Measurements from ENCODE around the gene WDR44. TPM values are rescaled to one million over a fixed set of nuclear protein-coding genes. Genes with fewer than 3 reads are reported as not detected.

Gene WDR44
- total and polyA plus RNA-seq, 2 of the 13 experiments (the other 11 are each of a cell fraction or from before 2014, with no cell fraction given): 2.2 to 4.3 TPM

DNA sequence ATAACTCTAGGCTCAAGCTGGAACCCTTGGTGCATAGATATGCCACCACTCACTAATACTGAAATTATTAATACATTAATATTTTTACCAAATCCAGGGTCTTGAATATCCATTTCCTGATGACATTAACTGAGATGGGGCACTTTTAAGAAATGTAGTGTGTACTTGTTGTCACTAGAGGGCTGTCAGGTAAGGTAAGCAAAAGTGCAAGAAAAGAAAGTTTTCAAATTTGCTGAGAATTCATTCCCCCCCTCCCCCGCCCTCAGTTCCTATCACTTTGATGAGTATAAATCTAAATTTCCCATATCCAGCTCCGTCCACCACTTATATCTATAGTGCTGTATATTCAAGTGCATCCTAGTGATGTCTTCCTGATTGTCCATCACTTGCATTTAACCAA, 20.5 kb upstream of the WDR44 start (continued):
- no peak for TF ChIP-seq MEIS2 (CRISPR knock-in tag; IDR thresholded peaks at IDR 0.05)
- TF ChIP-seq SOX13 (IDR thresholded peaks at IDR 0.05): no peak
- no peak for TF ChIP-seq SOX13 (CRISPR knock-in tag; conservative IDR thresholded peaks at IDR 0.05 in 1 of 2, IDR thresholded peaks at IDR 0.05 in 1 of 2)
- no peak for TF ChIP-seq GMEB1 (CRISPR knock-in tag; IDR thresholded peaks at IDR 0.05; ENCODE audit: borderline replicate concordance)
- TF ChIP-seq, protein P1, sequence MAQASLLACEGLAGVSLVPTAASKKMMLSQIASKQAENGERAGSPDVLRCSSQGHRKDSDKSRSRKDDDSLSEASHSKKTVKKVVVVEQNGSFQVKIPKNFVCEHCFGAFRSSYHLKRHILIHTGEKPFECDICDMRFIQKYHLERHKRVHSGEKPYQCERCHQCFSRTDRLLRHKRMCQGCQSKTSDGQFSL (CRISPR knock-in tag; IDR thresholded peaks at IDR 0.05): no peak
- TF ChIP-seq NR2F2 (IDR thresholded peaks at IDR 0.05; ENCODE audit: borderline replicate concordance, low read depth): no peak
- TF ChIP-seq RFXAP (CRISPR knock-in tag; IDR thresholded peaks at IDR 0.05; ENCODE audit: borderline replicate concordance): no peak
- no peak for TF ChIP-seq GFI1 (CRISPR knock-in tag; IDR thresholded peaks at IDR 0.05; ENCODE audit: borderline replicate concordance)
- no peak for TF ChIP-seq SMARCE1 (IDR thresholded peaks at IDR 0.05; ENCODE audit: borderline replicate concordance)
- TF ChIP-seq, protein P2, sequence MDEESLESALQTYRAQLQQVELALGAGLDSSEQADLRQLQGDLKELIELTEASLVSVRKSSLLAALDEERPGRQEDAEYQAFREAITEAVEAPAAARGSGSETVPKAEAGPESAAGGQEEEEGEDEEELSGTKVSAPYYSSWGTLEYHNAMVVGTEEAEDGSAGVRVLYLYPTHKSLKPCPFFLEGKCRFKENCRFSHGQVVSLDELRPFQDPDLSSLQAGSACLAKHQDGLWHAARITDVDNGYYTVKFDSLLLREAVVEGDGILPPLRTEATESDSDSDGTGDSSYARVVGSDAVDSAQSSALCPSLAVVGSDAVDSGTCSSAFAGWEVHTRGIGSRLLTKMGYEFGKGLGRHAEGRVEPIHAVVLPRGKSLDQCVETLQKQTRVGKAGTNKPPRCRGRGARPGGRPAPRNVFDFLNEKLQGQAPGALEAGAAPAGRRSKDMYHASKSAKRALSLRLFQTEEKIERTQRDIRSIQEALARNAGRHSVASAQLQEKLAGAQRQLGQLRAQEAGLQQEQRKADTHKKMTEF (CRISPR knock-in tag; IDR thresholded peaks at IDR 0.05): no peak

- no peak for ATAC-seq
- Histone ChIP-seq H3K4me2 (ENCODE audit: low read depth, low read length) (no peak overlapping the region), H4K20me1 (ENCODE audit: insufficient read depth, low read length) (no peaks in the 10 kb centered on the region), H2AFZ (ENCODE audit: low read length) (no peak overlapping the region), H3K9ac (ENCODE audit: insufficient read depth, low read depth, low read length) (no peak overlapping the region), H3K27me3 (ENCODE audit: control insufficient read depth in 1 of 2, insufficient read depth in 2 of 2, low read length in 2 of 2) (no peaks in the 10 kb centered on the region), H3K36me3 (replicated peaks in 1 of 2; ENCODE audit: control insufficient read depth in 1 of 2, insufficient read depth in 2 of 2, low read length in 2 of 2) (no peaks in the 10 kb centered on the region), H3K4me3 (replicated peaks in 1 of 3; ENCODE audit: insufficient read depth in 1 of 3, low read depth in 2 of 3, low read length in 3 of 3) (no peak overlapping the region), H3K9me3 (ENCODE audit: low read length) (no peaks in the 10 kb centered on the region), H3K4me1 (ENCODE audit: insufficient read depth, low read length) (no peaks in the 10 kb centered on the region), H3K79me2 (ENCODE audit: insufficient read depth, low read length) (no peaks in the 10 kb centered on the region), H3K27ac (ENCODE audit: extremely low read length, insufficient read depth, low read length) (no peak overlapping the region)
- no peak for FAIRE-seq
- no TSS peak for BruUV-seq (replicated peaks)
- TF ChIP-seq NONO (IDR thresholded peaks at IDR 0.05) (no peak), NONO (CRISPR knock-in tag; conservative IDR thresholded peaks at IDR 0.05) (no peak), EP300 (IDR thresholded peaks at IDR 0.05; ENCODE audit: low read depth in 2 of 2, low read length in 2 of 2) (no peak), EP300 (CRISPR knock-in tag; IDR thresholded peaks at IDR 0.05; ENCODE audit: borderline replicate concordance) (no peak), CEBPB (IDR thresholded peaks at IDR 0.05; ENCODE audit: borderline replicate concordance, low read depth, low read length) (no peak)
- intact Hi-C loops (cut with micrococcal nuclease; ENCODE audit: unreplicated experiment) (no loop called here), in situ Hi-C loops (cut with HindIII; ENCODE audit: extremely low pct_ligation_motif_present, low pct_unique_long_range_greater_than_20kb) (no loop called here)
- no peak for DNase-seq (ENCODE audit: low spot score)
- ChIA-PET CTCF (ENCODE audit: low intra/inter-chr PET ratio, low total read pairs) (no interaction called here), POLR2A (no interaction called here)
- WGBS (ENCODE audit: low lambda C conversion rate): 0% methylated on average over 3 of the region's 3 CpGs
These were observed 16.7 kb upstream of the WDR44 start for GRCh38 chrX:118329175-118329574.

Measured in HepG2 (cell line).